Gastroesophageal sphincter (tissue), 3 donors: ENCODE results near the gene ZNHIT6.

Source experiments
- EP300 ChIP-seq: sonication (generic); formaldehyde crosslinking; IDR thresholded peaks from one replicate; pipeline ENCODE4 v1.6.1; 2017; ENCODE audit warnings: antibody characterized with exemption, mild to moderate bottlenecking
- POLR2A ChIP-seq, 2 donors: fragments of 450-650 bp; IDR thresholded peaks; one replicate each; pipeline ENCODE4 v1.6.1; 2017; ENCODE audit warnings: antibody characterized with exemption in 2 of 2, mild to moderate bottlenecking in 2 of 2, moderate library complexity in 1 of 2
- POLR2AphosphoS5 ChIP-seq: sonication (generic); formaldehyde crosslinking; IDR thresholded peaks from one replicate; pipeline ENCODE4 v1.6.1; 2017; ENCODE audit warnings: antibody characterized with exemption
- TF ChIP-seq, protein P1 (sequence below), 4 experiments: fragments of 200-600 bp in 2 of 4; fragments of 450-650 bp in 2 of 4; sonication (generic) in 1 of 4; IDR thresholded peaks; one replicate each; pipeline ENCODE4 v1.5.1; 2017 to 2019; ENCODE audit warnings: antibody characterized with exemption in 4 of 4, mild to moderate bottlenecking in 2 of 4, moderate library complexity in 2 of 4

DNA sequence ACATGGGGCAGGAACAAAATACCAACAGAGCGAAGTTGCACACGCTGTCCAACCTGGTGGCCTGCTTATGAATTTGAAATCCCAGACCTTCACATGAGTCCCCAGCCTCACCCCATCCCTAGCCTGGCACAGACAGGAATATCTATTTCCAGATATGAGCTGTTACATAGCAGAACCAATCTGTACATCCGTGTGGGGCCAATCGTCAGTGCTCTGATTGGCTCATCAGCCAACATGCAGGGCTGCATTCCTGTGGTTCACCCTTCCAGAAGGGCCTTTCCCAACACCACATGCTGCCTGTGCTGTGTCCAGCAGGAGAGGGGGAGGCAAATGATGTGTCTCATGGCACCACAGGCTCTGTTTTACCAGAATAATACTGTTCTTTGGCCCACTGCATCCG lies 96.4 kb downstream of the ZNHIT6 start:
- no peak for TF ChIP-seq POLR2AphosphoS5
- TF ChIP-seq, protein P1, sequence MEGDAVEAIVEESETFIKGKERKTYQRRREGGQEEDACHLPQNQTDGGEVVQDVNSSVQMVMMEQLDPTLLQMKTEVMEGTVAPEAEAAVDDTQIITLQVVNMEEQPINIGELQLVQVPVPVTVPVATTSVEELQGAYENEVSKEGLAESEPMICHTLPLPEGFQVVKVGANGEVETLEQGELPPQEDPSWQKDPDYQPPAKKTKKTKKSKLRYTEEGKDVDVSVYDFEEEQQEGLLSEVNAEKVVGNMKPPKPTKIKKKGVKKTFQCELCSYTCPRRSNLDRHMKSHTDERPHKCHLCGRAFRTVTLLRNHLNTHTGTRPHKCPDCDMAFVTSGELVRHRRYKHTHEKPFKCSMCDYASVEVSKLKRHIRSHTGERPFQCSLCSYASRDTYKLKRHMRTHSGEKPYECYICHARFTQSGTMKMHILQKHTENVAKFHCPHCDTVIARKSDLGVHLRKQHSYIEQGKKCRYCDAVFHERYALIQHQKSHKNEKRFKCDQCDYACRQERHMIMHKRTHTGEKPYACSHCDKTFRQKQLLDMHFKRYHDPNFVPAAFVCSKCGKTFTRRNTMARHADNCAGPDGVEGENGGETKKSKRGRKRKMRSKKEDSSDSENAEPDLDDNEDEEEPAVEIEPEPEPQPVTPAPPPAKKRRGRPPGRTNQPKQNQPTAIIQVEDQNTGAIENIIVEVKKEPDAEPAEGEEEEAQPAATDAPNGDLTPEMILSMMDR (IDR thresholded peaks at IDR 0.05) = no peak
- no peak for TF ChIP-seq POLR2A (IDR thresholded peaks at IDR 0.05)
- no peak for TF ChIP-seq EP300
